HG02840 (cell line): Measurements from ENCODE around the gene NGDN.
"Not testable (repeated sequence)": the region's sequence is repeated elsewhere in the genome, so short reads cannot be mapped to it uniquely, and the experiment has no call there.

Experiments used
- ATAC-seq: cut with Tn5 transposase; IDR thresholded peaks from one replicate; pipeline ENCODE4 v1.9.1; 2021; ENCODE audit warnings: mild to moderate bottlenecking, moderate library complexity, moderate number of reproducible peaks; ENCODE audit not compliant: unreplicated experiment, low FRiP score

The NGDN gene, protein sequence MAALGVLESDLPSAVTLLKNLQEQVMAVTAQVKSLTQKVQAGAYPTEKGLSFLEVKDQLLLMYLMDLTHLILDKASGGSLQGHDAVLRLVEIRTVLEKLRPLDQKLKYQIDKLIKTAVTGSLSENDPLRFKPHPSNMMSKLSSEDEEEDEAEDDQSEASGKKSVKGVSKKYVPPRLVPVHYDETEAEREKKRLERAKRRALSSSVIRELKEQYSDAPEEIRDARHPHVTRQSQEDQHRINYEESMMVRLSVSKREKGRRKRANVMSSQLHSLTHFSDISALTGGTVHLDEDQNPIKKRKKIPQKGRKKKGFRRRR

DNA sequence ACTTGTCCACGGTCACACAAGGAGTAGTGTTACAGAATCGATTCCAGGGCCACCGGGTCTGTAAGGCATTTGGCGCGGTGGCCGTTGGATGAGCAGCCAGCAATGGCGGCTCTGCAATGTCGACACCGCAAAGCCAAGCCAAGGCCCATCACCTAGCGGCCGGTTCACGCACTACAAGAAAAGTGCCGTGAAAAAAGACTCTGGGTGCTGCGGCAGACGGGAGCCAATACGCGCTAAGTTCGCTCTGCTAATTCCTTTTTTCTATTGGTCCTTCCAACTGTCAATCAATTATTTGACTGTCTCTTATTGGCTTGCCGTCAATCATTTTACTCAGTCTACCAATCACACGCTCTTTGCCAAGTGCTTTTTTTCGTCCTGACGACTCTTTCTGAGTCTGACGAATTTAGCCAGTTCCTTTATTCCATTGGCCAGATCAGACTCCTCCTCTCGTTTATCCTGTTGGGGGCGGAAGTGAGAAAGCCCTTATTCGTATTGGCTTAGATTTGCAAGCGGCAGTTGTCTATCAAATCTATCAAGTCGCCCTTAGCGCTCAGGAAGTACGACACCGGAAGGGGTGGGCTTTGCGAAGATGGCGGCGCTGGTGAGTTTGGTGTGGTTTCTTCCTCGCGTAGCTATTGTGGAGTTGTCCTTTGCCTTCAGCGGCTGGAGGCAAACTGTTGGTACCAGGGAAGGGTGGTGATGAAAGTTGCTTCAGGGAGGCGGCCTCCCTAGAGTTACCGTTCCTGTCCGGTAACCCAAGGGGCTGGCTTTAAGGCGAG lies at the start of gene NGDN:
Gene NGDN, plus strand, starts transcription at position 577 of the 779 bp plus-strand sequence. Its CDS starts 13 bp downstream, at position 590.
- ATAC-seq = peak; percentile 98

DNA sequence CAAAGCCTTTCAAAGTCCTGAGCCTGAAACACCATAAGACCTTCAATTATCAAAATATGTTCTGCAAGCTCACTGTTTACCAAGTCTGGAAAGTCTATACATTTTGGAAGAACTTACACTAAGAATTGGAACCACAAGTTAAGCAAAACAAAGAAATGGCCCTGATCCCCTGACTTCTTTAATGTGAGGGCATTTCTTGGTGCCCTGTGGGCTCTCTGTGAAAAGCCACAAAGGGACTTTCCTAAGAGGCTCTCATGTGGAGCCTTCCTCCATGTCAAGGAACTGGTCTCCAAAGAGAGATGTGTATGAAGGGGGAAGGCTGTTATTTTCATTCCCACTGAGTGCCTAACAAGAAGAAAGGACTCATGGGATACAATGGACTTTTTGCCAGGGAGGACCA lies 47.9 kb upstream of the NGDN start:
- ATAC-seq = no peak

DNA sequence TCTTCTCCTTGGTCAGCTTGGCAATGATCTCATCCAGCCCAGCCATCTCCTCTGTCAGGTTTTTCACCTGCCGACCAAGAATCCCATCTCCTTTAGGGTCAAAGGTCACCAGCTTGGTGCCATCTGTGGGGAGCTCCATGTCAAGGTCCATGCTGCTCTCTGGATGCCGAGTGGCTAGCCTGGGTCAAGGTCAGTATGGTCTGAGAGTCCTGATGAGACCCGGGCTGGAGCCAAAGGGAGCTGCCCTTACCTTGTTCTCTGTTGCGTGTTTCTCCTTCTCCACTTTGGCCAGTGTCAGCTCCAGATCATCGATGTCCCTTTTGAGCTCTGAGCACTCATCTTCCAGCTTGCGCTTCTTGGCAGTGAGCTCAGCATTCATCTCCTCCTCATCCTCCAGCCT lies 45.8 kb upstream of the NGDN start:
- no peak for ATAC-seq

DNA sequence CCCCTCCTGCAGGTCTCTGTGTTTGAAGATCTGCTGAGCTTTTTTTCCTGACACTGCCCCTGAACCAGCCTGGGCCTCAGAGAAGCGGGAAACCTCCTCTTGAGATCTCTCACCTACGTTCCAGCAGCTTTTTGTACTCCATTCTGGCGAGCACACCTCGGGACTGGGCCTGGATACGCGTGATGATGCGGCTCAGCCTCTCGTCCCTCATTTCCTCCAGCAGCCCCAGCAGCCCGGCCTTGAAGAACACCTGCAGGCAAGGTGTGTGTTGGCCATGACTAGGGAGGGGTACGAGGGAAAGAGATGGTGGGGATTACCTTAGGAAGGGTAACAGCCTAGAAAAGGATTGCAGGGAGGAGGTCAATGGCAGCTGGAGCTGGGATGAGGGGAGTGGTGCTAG lies 44.3 kb upstream of the NGDN start:
- no peak for ATAC-seq

DNA sequence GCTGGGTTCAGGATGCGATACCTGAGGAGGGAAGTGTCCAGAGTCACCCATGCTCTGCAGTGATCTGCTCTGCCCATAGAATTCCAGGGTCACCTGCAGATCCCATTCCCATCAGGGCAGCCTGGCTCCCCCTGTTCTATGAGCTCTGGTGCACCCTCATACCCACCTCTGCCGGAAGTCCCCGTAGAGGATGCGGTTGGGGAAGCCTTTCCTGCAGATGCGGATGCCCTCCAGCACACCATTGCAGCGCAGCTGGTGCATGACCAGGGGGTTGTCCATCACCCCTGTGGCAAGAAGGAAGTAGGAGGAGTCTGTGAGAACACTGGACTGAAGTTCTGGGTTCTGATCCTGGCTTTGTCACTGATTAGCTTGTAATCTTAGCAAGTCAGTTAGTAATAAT lies 43.7 kb upstream of the NGDN start:
- not testable (repeated sequence) for ATAC-seq

DNA sequence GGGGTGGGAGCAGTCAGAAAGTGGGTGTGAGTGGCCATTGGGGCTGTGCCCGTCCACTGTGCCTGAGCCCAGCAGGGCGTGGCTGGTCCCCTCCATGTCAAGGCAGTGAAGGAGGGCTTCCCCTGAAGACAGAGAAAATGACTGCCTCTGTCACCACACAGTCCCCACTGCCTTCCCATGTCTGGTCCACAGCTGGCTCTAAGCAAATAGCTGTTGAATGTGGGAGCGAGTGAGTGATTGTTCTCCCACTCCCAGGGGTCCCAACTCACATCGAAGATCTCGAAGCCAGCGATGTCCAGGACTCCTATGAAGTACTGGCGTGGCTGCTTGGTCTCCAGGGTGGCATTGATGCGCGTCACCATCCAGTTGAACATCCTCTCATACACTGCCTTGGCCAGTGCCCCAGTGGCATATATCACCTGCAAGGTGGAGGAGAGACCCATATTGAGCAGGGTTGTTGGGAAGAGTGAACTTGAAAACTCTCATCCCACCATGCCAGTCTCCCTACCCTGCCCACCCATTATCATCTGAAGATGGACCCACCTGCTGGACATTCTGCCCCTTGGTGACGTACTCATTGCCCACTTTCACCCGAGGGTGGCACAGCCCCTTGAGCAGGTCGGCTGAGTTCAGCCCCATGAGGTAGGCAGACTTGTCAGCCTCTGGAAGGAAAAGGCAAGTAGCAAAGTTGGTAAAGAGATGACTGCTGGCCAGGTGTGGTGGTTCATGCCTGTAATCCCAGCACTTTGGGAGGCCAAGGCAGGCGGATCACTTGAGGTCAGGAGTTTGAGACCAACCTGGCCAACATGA lies 40.6 kb upstream of the NGDN start:
- no peak for ATAC-seq

DNA sequence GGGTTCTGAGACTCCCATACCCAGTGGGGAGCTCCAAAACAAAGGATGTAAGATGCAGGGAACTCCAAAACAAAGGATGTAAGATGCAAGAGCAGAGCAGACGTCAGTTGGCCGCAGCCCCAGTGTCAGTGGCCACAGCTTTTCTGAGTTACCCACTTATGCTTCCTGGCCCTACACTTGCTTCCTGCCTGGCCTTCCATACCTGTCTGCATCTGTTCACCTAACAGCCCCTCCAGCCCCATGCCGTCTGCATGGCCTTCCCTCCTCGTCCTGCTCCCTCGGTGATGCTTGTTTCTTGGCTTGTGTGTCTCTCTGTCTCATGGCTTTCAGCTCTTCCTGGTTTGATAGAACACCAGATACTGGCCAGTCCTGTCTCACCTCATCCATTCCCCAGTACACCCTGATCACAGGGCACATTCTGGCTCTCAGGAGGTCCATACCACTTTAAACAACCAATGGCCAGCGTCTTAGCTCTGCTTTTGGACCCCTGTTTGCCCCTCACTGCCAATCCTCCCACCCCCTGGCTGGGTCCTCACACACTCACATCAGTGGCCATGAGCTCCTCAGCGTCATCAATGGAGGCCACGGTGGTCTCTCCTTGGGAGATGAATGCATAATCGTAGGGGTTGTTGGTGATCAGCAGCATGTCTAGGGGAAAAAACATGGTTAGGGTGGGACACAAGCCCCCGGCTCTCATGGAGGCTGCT lies 39.3 kb upstream of the NGDN start:
- no peak for ATAC-seq

DNA sequence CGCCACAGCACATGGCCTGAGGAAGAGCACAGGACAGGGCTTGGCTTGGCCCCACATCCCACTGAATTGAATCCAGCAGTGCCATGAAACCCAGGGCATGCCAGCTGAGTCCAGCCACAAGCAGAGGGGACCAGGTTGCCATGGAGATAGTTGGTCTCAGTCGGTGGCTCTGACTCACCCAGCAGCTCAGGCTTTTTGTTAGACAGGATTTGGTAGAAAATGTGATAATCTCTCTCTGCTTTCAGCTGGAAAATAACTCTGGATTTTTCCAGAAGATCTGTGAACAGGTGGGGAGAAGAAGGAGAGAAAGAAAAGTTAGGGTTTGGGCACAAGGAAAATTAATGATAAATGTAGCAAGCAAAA lies 38.8 kb upstream of the NGDN start:
- no peak for ATAC-seq

DNA sequence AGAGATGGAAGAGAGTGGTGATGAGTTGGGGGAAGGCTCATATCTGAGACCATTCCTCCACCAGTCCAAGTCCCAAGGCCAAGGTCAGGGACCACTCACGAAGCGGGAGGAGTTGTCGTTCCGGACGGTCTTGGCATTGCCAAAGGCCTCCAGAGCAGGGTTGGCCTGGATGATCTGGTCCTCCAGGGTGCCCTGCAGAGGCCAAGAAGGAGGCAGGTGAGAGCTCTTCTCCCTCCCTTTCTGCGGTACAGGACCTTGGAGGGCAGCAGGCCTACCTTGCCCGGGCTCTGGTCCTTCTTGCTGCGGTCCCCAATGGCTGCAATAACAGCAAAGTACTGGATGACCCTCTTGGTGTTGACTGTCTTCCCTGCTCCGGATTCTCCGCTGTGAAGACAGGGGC lies 38.0 kb upstream of the NGDN start:
- ATAC-seq = no peak

DNA sequence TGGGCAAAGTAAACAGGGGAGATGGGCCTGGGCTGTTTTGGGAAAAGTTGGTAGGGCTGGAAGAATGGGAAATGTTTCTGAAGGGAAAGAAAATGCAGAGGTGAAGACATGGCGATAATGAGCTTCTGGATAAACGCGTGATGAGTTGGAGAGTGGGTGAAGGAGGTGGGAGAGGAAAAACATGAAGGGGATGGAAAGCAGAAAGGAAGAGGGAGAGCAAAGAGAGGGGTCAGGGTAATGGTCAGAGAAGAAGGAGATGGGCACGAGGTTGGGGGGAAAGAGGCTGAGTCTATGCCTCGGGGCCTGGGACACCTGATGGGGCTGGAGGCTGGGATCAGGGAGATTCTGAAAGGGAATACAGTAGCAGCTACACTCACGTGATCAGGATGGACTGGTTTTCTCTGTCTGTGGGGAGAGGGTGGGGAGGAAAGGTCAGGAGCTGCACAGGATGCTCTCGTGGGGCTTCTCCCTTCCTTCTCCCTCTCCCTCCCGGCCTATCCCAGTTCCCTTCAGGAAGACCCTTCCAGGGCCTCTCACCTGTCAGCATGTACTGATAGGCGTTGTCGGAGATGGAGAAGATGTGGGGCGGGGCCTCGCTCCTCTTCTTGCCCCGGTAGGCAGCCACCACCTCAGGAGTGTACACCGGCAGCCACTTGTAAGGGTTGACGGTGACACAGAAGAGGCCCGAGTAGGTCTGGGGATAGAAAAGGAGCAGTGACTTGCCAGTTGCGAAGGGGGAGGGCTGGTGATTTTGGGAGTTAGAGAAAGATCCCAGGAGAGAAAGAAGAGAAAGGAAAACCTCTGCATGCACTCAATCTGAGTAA lies 37.2 kb upstream of the NGDN start:
- ATAC-seq = no peak

DNA sequence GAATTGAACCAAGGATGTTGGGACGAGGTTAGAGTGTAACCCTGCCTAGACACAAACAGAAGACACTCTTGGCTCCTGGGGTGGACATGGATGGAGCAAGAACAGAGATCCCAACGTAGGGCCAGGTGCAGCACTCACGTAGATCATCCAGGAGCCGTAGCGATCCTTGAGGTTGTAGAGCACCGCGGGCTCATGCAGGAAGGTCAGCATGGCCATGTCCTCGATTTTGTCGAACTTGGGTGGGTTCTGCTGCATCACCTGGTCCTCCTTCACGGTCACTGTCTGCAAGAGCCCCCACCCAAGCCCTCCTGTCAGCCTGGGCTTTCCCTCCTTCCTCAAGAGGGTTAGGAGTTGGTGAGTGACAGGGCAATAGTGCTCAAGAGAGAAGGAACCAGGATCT lies 36.6 kb upstream of the NGDN start:
- ATAC-seq = no peak

DNA sequence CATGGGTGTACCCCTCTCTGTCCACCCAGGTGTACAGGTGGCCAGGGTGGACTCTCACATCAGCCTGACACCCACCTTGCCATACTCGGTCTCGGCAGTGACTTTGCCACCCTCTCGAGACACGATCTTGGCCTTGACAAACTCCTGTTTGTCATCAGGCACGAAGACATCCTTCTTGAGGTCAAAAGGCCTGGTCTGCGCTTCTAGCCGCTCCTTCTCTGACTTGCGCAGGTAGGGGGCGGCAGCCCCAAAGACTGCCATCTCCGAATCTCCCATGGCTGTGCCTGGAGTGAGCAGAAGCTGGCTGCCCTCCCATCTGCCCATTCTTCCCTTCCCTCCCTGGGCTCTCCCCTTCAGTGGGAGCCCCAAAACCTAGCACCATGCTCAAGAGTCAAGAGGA lies 36.0 kb upstream of the NGDN start:
- ATAC-seq = no peak

DNA sequence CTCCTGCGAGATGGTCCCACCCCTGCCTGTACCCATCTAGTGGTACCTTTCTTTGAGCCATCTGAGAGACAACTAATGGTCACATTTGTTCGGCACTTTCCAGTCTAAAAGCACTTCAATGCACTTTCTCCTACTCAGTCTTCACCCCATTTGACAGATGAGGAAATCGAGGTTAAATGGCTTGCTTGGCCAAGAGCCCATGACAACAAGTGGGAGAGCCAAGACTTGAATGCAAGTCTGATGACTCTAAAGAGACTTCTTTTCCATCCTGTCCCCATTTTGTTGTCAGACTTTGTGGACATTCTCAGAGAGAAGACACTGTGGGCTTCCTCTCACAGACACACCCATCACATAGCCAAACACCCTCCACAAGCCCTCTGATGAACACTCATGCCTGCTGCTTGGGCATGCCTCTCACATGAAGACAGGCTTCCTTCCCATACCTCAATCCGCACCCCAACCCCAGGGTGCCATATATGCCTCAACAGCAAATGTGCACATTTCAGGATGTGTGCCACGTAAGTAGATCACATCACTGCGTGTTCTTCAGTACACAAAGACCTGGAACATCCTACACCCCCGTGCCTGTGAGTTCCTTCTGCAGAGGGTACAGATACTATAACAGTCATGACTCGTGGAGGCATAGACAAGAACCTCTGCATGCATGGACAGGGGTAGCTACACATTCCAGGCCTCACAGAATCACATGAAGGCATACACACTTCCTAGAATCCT lies 34.8 kb upstream of the NGDN start:
- no peak for ATAC-seq

DNA sequence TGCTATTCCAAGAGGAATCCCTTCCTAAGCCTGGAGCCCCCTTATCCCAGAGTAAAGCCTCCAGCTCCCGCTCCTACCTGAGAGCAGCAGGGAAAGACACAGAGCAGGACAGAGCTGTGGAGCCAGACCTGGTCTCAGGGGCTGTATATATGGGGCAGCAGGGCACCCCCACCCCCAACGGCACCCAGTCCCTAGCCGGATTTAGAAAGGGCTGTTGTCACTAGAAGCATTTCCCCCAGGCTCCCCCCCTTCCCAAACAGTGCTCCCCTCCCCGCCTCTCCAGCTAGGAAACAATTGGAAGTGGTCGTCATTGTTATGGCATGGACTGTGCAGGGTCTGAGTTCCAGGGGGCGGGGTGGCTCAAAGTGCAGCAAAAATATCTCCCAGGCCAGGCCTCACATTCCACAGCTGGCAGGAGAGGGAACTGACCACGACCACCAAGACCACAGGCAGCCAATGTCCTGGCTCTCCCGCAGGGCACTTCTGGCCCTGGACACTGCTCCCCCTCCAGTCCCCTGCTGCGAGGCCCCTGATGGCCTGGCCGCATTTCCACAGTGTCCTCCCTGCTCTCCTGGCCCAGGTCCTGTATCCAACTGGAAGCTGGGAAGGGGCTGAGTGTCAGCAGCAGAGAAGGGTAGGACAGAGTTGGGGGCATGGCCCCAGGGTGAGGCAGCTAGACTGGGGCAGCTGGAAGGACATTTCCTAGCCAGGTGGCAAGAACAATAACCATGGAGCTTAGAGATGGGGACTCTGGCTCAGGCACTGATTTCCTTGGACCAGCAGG lies 33.8 kb upstream of the NGDN start, which contains the start of gene MYH7:
Gene MYH7, minus strand, starts transcription at position 118 of the 784 bp plus-strand sequence. CDS start 1,928 bp downstream, outside the sequence.
- ATAC-seq = no peak

DNA sequence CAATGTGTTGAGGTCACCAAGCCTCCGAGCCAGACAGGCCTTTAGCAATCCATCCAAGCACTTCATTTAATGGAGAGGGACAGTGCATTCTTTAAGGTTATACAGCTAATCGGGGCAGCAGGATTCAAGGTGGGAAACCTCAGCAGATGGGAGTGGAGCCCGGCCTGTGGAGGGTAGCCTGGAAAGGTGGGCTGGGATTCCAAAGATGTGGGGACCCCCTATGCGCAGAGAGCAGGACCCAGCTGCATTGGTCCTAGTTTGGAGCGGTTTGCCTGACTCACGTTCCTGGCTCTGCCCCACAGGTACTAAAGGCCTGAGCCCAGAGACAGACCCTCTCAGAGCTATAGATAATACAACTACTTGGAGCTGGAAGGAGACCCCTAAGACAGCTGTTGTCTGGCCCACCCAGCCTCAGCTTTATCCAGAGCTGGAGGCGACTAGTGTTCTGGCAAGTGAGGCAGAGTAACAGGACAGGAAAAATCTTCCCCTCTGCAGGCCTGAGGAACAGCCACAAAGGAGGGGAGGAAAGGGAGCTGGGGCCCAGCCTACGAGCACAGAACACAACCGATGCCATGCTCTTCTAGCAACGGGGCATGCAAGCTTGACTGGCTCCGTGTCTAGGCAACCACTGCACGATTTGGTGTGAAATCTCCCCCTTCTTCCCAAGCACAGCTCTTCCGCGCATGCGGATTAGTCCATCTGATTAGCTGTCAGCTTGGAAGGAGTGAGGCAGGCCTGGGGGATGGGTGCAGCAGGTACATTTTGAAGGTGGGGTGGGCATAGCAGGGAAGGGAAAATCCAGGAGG lies 33.0 kb upstream of the NGDN start:
- ATAC-seq = no peak

DNA sequence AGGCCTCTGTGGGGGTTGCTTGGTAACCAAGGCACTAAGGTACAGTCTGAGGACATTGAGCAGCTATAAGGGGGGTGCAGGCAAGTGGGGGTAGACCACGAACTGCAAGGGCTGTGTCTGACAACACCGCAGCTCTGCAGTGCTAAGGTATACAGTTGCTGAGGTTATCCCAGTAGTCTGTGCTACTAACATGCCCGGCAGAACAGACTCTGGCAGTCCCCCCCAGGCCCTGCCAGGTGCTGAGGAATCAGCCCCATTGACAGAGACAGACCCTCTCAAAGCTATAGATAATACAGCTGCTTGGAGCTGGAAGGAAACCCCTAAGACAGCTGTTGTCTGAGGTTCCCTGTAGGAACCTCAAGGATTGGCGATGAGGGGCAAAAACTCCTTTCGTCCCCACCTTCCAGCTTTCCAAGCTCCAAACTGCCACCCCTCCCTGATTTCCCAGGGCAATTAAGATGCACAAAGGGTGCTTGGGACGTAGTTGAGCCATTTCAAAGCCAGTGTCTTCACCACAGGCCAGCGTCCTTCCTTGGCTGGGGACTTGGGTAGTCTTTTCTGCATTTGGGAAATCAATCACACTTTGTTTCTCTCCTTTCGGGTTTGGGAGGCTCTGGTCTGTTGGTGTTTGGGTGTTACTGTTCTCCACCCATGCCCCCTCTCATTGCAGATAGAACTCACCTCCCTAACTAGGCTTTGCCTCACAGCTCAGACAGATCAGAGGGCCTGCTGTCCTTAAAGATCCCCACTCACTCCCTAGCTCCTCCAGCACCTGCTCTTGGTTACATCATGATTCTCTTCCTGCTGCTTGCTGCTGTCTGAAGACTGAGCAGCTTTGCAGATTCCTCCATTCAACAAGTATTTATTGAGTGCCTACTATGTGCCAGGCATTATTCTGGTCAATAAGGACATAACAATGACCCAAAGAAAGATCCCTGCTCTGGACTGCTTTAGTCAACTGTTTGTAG lies 32.1 kb upstream of the NGDN start:
- no peak for ATAC-seq
